HFFc6 (cell line): ENCODE data around the gene GBA2. TPM values are rescaled to one million over a fixed set of nuclear protein-coding genes. Genes with fewer than 3 reads are reported as not detected.

Experiments
- DNase-seq: peaks from one replicate; pipeline ENCODE4 v3.0.0-alpha.2; 2018
- H3K27ac Mint-ChIP-seq: 2 replicates; pipeline ENCODE4 v1.8.0; 2020; ENCODE audit warnings: mild to moderate bottlenecking, mixed read lengths
- H3K27me3 Mint-ChIP-seq: 2 replicates; pipeline ENCODE4 v1.8.0; 2021; ENCODE audit warnings: mild to moderate bottlenecking, moderate library complexity, mixed read lengths; ENCODE audit not compliant: insufficient read depth
- H3K36me3 Mint-ChIP-seq: 2 replicates; pipeline ENCODE4 v1.8.0; 2021; ENCODE audit warnings: low read depth, mixed read lengths
- H3K4me1 Mint-ChIP-seq: 2 replicates; pipeline ENCODE4 v1.8.0; 2020; ENCODE audit warnings: low read depth, mixed read lengths
- H3K4me3 Mint-ChIP-seq: 2 replicates; pipeline ENCODE4 v1.8.0; 2020; ENCODE audit warnings: mild to moderate bottlenecking, moderate library complexity, mixed read lengths
- H3K9me3 Mint-ChIP-seq: 2 replicates; pipeline ENCODE4 v1.8.0; 2020; ENCODE audit warnings: mild to moderate bottlenecking, mixed read lengths
- total RNA-seq, 6 experiments: library from RNA; stranded (reverse); fragmentation: NEBNext Ultra II Directional; extraction: Animal tissue kit (Norgen Biotek cat#: 25700); gene quantifications; 2 replicates in 1 of 6; 3 replicates in 5 of 6; pipeline ENCODE4 v1.2.3, GENCODE V29; 2021
- TF ChIP-seq, protein P1 (sequence below): fragments of 200-600 bp; sonication (generic); IDR thresholded peaks from 2 replicates; pipeline ENCODE4 v1.5.0; 2021; ENCODE audit warnings: antibody characterized with exemption, mild to moderate bottlenecking

The GBA2 gene
- total RNA-seq, 6 experiments from 2014 or later = 22.9 to 25.7 (median 24.0) TPM

DNA sequence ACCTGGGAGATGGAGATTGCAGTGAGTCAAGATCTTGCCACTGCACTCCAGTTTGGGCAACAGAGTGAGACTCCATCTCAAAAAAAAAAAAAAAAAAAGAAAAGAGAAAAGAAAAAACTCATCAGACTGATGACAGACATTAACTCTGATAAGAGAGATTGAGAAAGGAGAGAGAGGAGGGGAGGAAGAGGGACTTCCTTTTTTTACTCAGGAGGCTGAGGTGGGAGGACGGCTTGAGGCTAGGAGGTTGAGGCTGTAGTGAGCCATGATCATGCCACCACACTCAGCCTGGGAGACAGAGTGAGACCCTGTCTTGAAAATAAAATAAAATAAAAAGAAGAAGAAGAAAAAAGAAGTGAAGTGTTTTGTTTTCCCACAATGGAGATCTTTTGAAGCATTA is 14.8 kb upstream of the GBA2 start:
- H3K27me3 Mint-ChIP-seq = peaks cover 15% of the 10 kb centered on the region
- H3K9me3 Mint-ChIP-seq = no peaks in the 10 kb centered on the region
- H3K27ac Mint-ChIP-seq = no peak overlapping the region
- TF ChIP-seq, protein P1, sequence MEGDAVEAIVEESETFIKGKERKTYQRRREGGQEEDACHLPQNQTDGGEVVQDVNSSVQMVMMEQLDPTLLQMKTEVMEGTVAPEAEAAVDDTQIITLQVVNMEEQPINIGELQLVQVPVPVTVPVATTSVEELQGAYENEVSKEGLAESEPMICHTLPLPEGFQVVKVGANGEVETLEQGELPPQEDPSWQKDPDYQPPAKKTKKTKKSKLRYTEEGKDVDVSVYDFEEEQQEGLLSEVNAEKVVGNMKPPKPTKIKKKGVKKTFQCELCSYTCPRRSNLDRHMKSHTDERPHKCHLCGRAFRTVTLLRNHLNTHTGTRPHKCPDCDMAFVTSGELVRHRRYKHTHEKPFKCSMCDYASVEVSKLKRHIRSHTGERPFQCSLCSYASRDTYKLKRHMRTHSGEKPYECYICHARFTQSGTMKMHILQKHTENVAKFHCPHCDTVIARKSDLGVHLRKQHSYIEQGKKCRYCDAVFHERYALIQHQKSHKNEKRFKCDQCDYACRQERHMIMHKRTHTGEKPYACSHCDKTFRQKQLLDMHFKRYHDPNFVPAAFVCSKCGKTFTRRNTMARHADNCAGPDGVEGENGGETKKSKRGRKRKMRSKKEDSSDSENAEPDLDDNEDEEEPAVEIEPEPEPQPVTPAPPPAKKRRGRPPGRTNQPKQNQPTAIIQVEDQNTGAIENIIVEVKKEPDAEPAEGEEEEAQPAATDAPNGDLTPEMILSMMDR = no peak
- no peaks in the 10 kb centered on the region for H3K36me3 Mint-ChIP-seq
- no peak for DNase-seq
- no peak overlapping the region for H3K4me3 Mint-ChIP-seq
- peaks cover 7% of the 10 kb centered on the region; the same call in 1 of the 2 replicates for H3K4me1 Mint-ChIP-seq

DNA sequence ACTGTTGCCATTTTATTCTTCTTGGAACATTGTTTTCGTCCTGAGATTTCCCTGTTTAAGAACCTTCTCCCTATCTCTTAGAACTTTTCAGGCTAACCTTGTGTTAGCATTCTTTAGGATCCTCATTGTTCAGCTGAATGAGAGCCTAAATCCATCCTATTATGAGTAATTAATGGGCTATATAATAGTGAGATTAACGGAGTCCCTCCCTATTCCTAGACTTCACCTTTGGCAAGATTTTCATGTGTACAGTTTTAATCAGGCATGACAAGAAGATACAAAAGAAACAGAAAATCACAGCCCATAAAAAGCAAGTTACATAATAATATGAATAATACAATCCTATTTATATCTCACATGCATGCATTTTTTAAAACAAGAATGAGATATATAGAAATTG is 14.2 kb upstream of the GBA2 start:
- Mint-ChIP-seq H3K36me3 (no peaks in the 10 kb centered on the region), H3K9me3 (no peaks in the 10 kb centered on the region), H3K27me3 (peaks cover 15% of the 10 kb centered on the region), H3K27ac (no peak overlapping the region), H3K4me3 (no peak overlapping the region), H3K4me1 (peaks cover 7% of the 10 kb centered on the region; the same call in 1 of the 2 replicates)
- TF ChIP-seq, protein P1 = no peak
- DNase-seq = no peak

DNA sequence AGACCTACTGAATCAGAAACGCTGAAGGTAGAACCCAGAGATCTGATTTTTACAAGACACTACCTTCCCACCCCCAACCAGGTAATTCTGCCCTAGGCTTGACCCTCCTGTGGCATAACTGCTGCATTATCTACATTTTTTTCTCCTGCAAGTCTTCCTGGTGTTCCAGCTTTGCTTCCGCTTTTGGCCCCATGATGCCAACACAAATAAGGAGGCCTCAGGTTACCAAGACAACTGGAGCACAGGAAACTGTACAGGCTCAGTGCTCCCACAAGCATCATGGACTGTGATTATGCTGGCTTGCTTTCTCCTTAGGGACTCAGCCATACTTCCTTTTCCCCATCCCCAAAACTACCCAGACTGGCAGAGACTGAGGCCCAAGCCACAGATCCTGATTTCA is 11.6 kb upstream of the GBA2 start:
- Mint-ChIP-seq H3K27me3 (peaks cover 12% of the 10 kb centered on the region), H3K9me3 (no peaks in the 10 kb centered on the region), H3K4me1 (peaks cover 24% of the 10 kb centered on the region), H3K36me3 (peaks cover 5% of the 10 kb centered on the region), H3K4me3 (no peak overlapping the region), H3K27ac (no peak overlapping the region)
- DNase-seq = no peak
- TF ChIP-seq, protein P1 = no peak

DNA sequence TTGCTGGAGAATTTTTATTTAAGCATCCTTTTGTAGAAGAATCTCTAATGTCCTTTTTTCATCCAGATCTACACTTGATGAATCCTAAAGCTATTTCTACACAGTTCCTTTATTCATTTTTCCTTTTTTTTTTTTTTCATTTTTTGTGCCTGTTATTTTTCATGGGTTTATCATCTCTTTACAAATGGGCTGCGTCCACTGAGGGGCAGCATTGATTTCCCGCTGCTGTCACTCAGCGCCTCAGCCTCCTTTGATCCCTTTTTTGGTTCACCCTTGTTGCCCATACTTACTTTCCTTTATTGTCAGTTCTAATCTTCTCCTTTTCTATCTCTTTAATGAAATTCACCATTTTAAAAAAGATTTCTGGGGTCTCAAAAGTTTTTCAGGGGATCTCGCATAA is 10.8 kb upstream of the GBA2 start:
- Mint-ChIP-seq H3K27ac (no peak overlapping the region), H3K4me3 (no peak overlapping the region), H3K27me3 (peaks cover 11% of the 10 kb centered on the region), H3K4me1 (peaks cover 25% of the 10 kb centered on the region), H3K9me3 (no peaks in the 10 kb centered on the region), H3K36me3 (peaks cover 5% of the 10 kb centered on the region)
- DNase-seq = no peak
- TF ChIP-seq, protein P1 = no peak

DNA sequence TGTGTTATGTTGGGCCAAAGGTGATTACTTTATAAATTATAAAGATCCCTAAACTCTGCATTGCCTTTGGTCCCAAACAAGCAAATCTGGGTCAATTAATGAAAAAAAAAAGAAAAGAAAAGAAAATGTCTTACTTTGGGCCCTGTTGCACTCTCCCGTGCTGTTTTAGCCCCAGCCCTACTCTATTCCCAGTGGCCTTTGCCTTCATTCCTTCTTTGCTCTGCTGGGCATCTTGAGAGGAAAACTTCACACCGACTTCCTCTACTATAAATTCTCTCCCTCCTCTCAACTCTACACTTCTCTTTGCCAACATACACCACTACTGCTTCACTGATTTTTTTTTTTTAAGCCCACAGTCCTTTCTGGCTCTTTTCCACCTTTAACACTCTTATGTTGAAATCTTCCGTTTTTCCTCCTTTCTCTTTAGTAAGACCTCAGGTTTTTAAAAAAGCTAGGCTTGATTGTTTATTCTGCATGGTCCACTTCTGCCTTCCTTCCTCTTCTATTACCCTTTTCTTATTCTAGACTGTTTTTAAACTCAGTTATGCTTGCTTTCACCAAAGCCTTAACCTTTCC is 9.5 kb upstream of the GBA2 start:
- H3K27ac Mint-ChIP-seq = no peak overlapping the region
- H3K4me3 Mint-ChIP-seq = no peak overlapping the region
- H3K36me3 Mint-ChIP-seq = peaks cover 9% of the 10 kb centered on the region
- H3K9me3 Mint-ChIP-seq = no peaks in the 10 kb centered on the region
- peaks cover 25% of the 10 kb centered on the region for H3K4me1 Mint-ChIP-seq
- no peak for DNase-seq
- H3K27me3 Mint-ChIP-seq = peaks cover 6% of the 10 kb centered on the region
- TF ChIP-seq, protein P1 = no peak
